HG02623 (cell line): ENCODE measurements around the gene INSC.

ENCODE experiments used
- ATAC-seq: cut with Tn5 transposase; IDR thresholded peaks from one replicate; pipeline ENCODE4 v1.9.1; 2021; ENCODE audit warnings: moderate library complexity; ENCODE audit not compliant: unreplicated experiment

The INSC gene

GRCh38 chr11:15280393-15280792 lies 165.7 kb downstream of the INSC start:
- no peak for ATAC-seq

GRCh38 chr11:15282754-15283153 lies 168.0 kb downstream of the INSC start:
- ATAC-seq: no peak

GRCh38 chr11:15286465-15286864 lies 171.7 kb downstream of the INSC start:
- ATAC-seq: no peak

GRCh38 chr11:15288863-15289262 lies 174.1 kb downstream of the INSC start:
- ATAC-seq: no peak

GRCh38 chr11:15289723-15290122 lies 175.0 kb downstream of the INSC start:
- ATAC-seq: no peak

- ATAC-seq: no peak
Measured at GRCh38 chr11:15291885-15292284, 177.2 kb downstream of the INSC start.

- ATAC-seq: no peak
Measured at GRCh38 chr11:15293975-15294620, 179.4 kb downstream of the INSC start.

GRCh38 chr11:15295695-15296094 lies 181.0 kb downstream of the INSC start:
- no peak for ATAC-seq
